ENCODE data around the gene STKLD1.
"Not testable (repeated sequence)": the region's sequence is repeated elsewhere in the genome, so short reads cannot be mapped to it uniquely, and the experiment has no call there.

STKLD1 gene

GRCh38 chr9:133389025-133389557, 12.9 kb downstream of the STKLD1 start:
- DNase-seq (ENCODE audit: low spot score) = no peak
- in situ Hi-C loops (cut with MboI; ENCODE audit: low sequenced_read_pairs, unreplicated experiment) = no loop called here
- no peak for TF ChIP-seq CTCF (IDR thresholded peaks at IDR 0.05; ENCODE audit: borderline replicate concordance, control extremely low read depth, extremely low read depth, insufficient read depth, missing control alignments)

GRCh38 chr9:133389562-133389961, 13.4 kb downstream of the STKLD1 start:
- in situ Hi-C loops (cut with MboI; ENCODE audit: low sequenced_read_pairs, unreplicated experiment) = no loop called here
- no peak for DNase-seq (ENCODE audit: low spot score)
- no peak for TF ChIP-seq CTCF (IDR thresholded peaks at IDR 0.05; ENCODE audit: borderline replicate concordance, control extremely low read depth, extremely low read depth, insufficient read depth, missing control alignments)

- no peak for DNase-seq (ENCODE audit: low spot score)
- in situ Hi-C loops (cut with MboI; ENCODE audit: low sequenced_read_pairs, unreplicated experiment) = no loop called here
- no peak for TF ChIP-seq CTCF (IDR thresholded peaks at IDR 0.05; ENCODE audit: borderline replicate concordance, control extremely low read depth, extremely low read depth, insufficient read depth, missing control alignments)
These were observed 14.5 kb downstream of the STKLD1 start for GRCh38 chr9:133390713-133391112.

- in situ Hi-C loops (cut with MboI; ENCODE audit: low sequenced_read_pairs, unreplicated experiment); DNase-seq (ENCODE audit: low spot score): not testable (repeated sequence)
These were observed 15.3 kb downstream of the STKLD1 start for GRCh38 chr9:133391449-133391848.

GRCh38 chr9:133392308-133392707, 16.1 kb downstream of the STKLD1 start:
- in situ Hi-C loops (cut with MboI; ENCODE audit: low sequenced_read_pairs, unreplicated experiment); DNase-seq (ENCODE audit: low spot score): not testable (repeated sequence)

GRCh38 chr9:133393399-133393798, 17.2 kb downstream of the STKLD1 start:
- TF ChIP-seq CTCF (IDR thresholded peaks at IDR 0.05; ENCODE audit: borderline replicate concordance, control extremely low read depth, extremely low read depth, insufficient read depth, missing control alignments) = no peak
- no peak for DNase-seq (ENCODE audit: low spot score)
- in situ Hi-C loops (cut with MboI; ENCODE audit: low sequenced_read_pairs, unreplicated experiment) = no loop called here

- no peak for DNase-seq (ENCODE audit: low spot score)
- in situ Hi-C loops (cut with MboI; ENCODE audit: low sequenced_read_pairs, unreplicated experiment) = no loop called here
- no peak for TF ChIP-seq CTCF (IDR thresholded peaks at IDR 0.05; ENCODE audit: borderline replicate concordance, control extremely low read depth, extremely low read depth, insufficient read depth, missing control alignments)
These were observed 18.6 kb downstream of the STKLD1 start for GRCh38 chr9:133394687-133395271.

- TF ChIP-seq CTCF (IDR thresholded peaks at IDR 0.05; ENCODE audit: borderline replicate concordance, control extremely low read depth, extremely low read depth, insufficient read depth, missing control alignments) = peak; percentile 6
- in situ Hi-C loops (cut with MboI; ENCODE audit: low sequenced_read_pairs, unreplicated experiment) = no loop called here
- no peak for DNase-seq (ENCODE audit: low spot score)
These were observed 20.8 kb downstream of the STKLD1 start for GRCh38 chr9:133396952-133397351.

All from GM13976 (cell line).